Measurements from ENCODE around the gene TMEM31. TPM values are rescaled to one million over a fixed set of nuclear protein-coding genes. Genes with fewer than 3 reads are reported as not detected.
A peak's percentile ranks its signal among the peaks of the same experiment; 100 is the strongest.

The TMEM31 gene
- total and polyA plus RNA-seq, 9 donors = 0.18 to 0.92 (median 0.67) TPM; not detected in 1

GRCh38 chrX:103686199-103687072, 24.3 kb upstream of the TMEM31 start, which contains the start of gene MORF4L2:
Gene MORF4L2 (minus strand): TSS chrX:103686699. CDS start chrX:103677027, 9,672 bp downstream.
- peak; percentile 99 for DNase-seq
- no peaks in the 10 kb centered on the region for H3K4me1 ChIP-seq (ENCODE audit: control insufficient read depth, insufficient read depth, low read length)

GRCh38 chrX:103687073-103687695, 23.5 kb upstream of the TMEM31 start:
- peaks cover 5% of the 10 kb centered on the region for H3K36me3 ChIP-seq (ENCODE audit: control insufficient read depth, insufficient read depth, low read length)
- no peaks in the 10 kb centered on the region for H3K9me3 ChIP-seq (replicated peaks; ENCODE audit: control insufficient read depth, low read depth, low read length)
- peak overlapping the region; percentile 98 for H3K27ac ChIP-seq (ENCODE audit: low read length)
- 18% methylated on average over 36 of the region's 40 CpGs for WGBS (ENCODE audit: insufficient coverage)
- H3K4me1 ChIP-seq (ENCODE audit: control insufficient read depth, insufficient read depth, low read length) = no peaks in the 10 kb centered on the region
- peaks cover 18% of the 10 kb centered on the region for H3K27me3 ChIP-seq (ENCODE audit: control insufficient read depth, insufficient read depth, low read length)
- peak overlapping the region; percentile 68 for H3K4me3 ChIP-seq (ENCODE audit: low read length)
- peak; percentile 92 for DNase-seq

More at GRCh38 chrX:103686199-103687072, 24.3 kb upstream of the TMEM31 start, which contains the start of gene MORF4L2:
- 39% methylated on average over 29 of the region's 37 CpGs for WGBS (ENCODE audit: insufficient coverage)
- Histone ChIP-seq H3K27me3 (ENCODE audit: control insufficient read depth, insufficient read depth, low read length) (peaks cover 18% of the 10 kb centered on the region), H3K4me3 (ENCODE audit: low read length) (peak within 1 kb of the TSS; percentile 68), H3K36me3 (ENCODE audit: control insufficient read depth, insufficient read depth, low read length) (peaks cover 5% of the 10 kb centered on the region), H3K9me3 (replicated peaks; ENCODE audit: control insufficient read depth, low read depth, low read length) (no peaks in the 10 kb centered on the region), H3K27ac (ENCODE audit: low read length) (peak within 1 kb of the TSS; percentile 98)

DNA sequence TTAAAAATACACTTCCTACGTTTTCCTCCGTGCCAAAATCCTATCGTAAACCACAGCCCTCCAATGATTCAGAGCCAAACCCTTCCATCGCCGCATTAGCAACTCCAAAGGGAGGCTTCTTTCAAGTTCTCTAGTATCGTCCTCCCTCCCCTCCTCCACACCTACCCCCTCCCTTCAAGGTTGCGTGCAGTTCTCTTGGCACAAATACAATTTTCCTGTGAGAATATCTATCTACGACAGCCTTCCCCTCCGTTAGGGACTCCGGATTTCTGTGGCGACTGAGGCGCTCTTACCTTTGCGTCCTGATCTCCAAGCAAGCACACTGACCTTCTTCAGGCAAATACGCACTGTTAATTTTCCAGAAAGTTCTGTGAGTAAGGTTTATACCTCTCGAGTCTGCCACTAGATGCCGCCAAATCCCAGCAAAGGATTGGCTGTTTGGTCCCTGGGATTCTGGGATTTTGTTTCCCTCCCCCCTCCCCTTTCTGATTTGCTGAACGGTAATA, 23.0 kb upstream of the TMEM31 start:
- peak overlapping the region; percentile 68 for H3K4me3 ChIP-seq (ENCODE audit: low read length)
- peaks cover 5% of the 10 kb centered on the region for H3K36me3 ChIP-seq (ENCODE audit: control insufficient read depth, insufficient read depth, low read length)
- DNase-seq = peak; percentile 94
- no peaks in the 10 kb centered on the region for H3K4me1 ChIP-seq (ENCODE audit: control insufficient read depth, insufficient read depth, low read length)
- 17% methylated on average over 7 of the region's 17 CpGs for WGBS (ENCODE audit: insufficient coverage)
- peak overlapping the region; percentile 98 for H3K27ac ChIP-seq (ENCODE audit: low read length)
- no peaks in the 10 kb centered on the region for H3K9me3 ChIP-seq (replicated peaks; ENCODE audit: control insufficient read depth, low read depth, low read length)
- peaks cover 18% of the 10 kb centered on the region for H3K27me3 ChIP-seq (ENCODE audit: control insufficient read depth, insufficient read depth, low read length)

DNA sequence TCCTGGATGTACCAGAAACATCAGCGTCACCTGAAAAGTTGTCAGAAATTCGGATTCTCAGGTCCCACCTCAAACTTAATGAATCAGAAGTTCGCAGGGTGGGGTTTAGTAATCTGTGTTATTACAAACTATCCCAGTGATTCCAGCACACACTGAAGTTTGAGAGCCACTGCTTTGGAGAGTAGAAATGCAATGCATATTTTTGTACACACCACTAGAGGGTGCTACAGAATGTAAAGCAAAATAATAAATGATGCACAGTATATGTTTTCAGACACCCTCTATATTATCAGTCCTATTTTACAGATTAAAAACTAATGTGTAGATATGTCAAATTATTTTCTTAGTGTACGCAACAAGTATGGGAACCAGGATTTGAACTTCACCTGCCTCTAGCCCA, 21.8 kb upstream of the TMEM31 start:
- no peak overlapping the region for H3K27ac ChIP-seq (ENCODE audit: low read length)

DNA sequence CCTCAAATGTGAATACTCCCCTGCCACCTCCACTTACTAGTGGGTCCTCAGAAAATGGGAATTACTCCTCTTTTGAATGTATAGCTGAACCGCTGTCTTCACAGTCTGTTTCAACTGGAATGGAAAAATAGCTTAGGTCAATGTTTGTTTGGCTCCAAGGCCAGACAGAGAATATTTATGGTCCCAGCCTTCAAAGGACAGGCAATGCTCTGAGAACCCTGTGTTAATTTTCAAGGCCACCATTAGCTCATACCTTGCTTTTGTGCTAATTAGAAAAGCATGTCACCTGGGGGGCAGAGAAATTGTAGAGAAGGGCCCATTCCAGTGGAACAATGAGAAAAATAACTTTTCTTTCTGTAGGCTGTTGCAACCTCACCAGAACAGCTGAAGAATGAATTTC, 19.6 kb upstream of the TMEM31 start:
- H3K4me3 ChIP-seq (ENCODE audit: low read length) = no peak overlapping the region
- H3K9me3 ChIP-seq (replicated peaks; ENCODE audit: control insufficient read depth, low read depth, low read length) = no peaks in the 10 kb centered on the region
- H3K27me3 ChIP-seq (ENCODE audit: control insufficient read depth, insufficient read depth, low read length) = peaks cover 21% of the 10 kb centered on the region
- H3K4me1 ChIP-seq (ENCODE audit: control insufficient read depth, insufficient read depth, low read length) = no peaks in the 10 kb centered on the region
- no peaks in the 10 kb centered on the region for H3K36me3 ChIP-seq (ENCODE audit: control insufficient read depth, insufficient read depth, low read length)
- WGBS (ENCODE audit: insufficient coverage) = 60% methylated on average over 1 of the region's 1 CpG
- no peak for DNase-seq
- no peak overlapping the region for H3K27ac ChIP-seq (ENCODE audit: low read length)

More for the DNA sequence above, 21.8 kb upstream of the TMEM31 start:
- no peaks in the 10 kb centered on the region for H3K9me3 ChIP-seq (replicated peaks; ENCODE audit: control insufficient read depth, low read depth, low read length)
- no peak overlapping the region for H3K4me3 ChIP-seq (ENCODE audit: low read length)
- peaks cover 18% of the 10 kb centered on the region for H3K27me3 ChIP-seq (ENCODE audit: control insufficient read depth, insufficient read depth, low read length)
- H3K36me3 ChIP-seq (ENCODE audit: control insufficient read depth, insufficient read depth, low read length) = peaks cover under 1% of the 10 kb centered on the region
- no CpG with 5 or more reads among the region's 4 CpGs for WGBS (ENCODE audit: insufficient coverage)
- DNase-seq = peak; percentile 59
- no peaks in the 10 kb centered on the region for H3K4me1 ChIP-seq (ENCODE audit: control insufficient read depth, insufficient read depth, low read length)

- H3K27ac ChIP-seq (ENCODE audit: low read length) = no peak overlapping the region
- peaks cover 11% of the 10 kb centered on the region for H3K27me3 ChIP-seq (ENCODE audit: control insufficient read depth, insufficient read depth, low read length)
- H3K36me3 ChIP-seq (ENCODE audit: control insufficient read depth, insufficient read depth, low read length) = no peaks in the 10 kb centered on the region
- no peak overlapping the region for H3K4me3 ChIP-seq (ENCODE audit: low read length)
- no peaks in the 10 kb centered on the region for H3K9me3 ChIP-seq (replicated peaks; ENCODE audit: control insufficient read depth, low read depth, low read length)
- H3K4me1 ChIP-seq (ENCODE audit: control insufficient read depth, insufficient read depth, low read length) = no peaks in the 10 kb centered on the region
- DNase-seq = no peak
Measured at GRCh38 chrX:103697687-103698086, 13.0 kb upstream of the TMEM31 start.

- H3K36me3 ChIP-seq (ENCODE audit: control insufficient read depth, insufficient read depth, low read length) = no peaks in the 10 kb centered on the region
- H3K27ac ChIP-seq (ENCODE audit: low read length) = no peak overlapping the region
- H3K4me3 ChIP-seq (ENCODE audit: low read length) = no peak overlapping the region
- no peak for DNase-seq
- no peaks in the 10 kb centered on the region for H3K4me1 ChIP-seq (ENCODE audit: control insufficient read depth, insufficient read depth, low read length)
- WGBS (ENCODE audit: insufficient coverage) = 80% methylated on average over 4 of the region's 5 CpGs
- no peaks in the 10 kb centered on the region for H3K9me3 ChIP-seq (replicated peaks; ENCODE audit: control insufficient read depth, low read depth, low read length)
- peaks cover 11% of the 10 kb centered on the region for H3K27me3 ChIP-seq (ENCODE audit: control insufficient read depth, insufficient read depth, low read length)
Measured at GRCh38 chrX:103699243-103699642, 11.5 kb upstream of the TMEM31 start.

DNA sequence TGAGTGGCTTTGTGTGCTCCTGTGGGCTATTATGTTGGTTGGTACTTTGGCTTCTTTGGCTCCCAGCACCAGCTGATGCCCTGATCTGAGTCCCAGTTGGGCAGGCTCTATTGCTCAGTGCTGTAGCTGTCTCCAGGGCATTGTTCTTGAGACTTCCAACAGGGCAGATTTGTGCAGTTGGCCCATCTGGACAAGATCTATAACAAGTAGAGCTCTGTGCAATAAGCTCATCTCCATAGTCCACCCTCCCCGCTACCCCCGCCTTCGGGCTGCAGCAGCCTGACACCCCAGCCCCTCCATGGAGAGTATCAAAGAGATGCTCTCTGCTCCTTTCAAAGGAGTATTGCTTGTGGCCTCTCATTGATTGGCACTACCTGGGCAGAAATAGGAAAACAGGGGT, 5.8 kb upstream of the TMEM31 start:
- DNase-seq = no peak
- Histone ChIP-seq H3K27me3 (ENCODE audit: control insufficient read depth, insufficient read depth, low read length) (peaks cover 21% of the 10 kb centered on the region), H3K9me3 (replicated peaks; ENCODE audit: control insufficient read depth, low read depth, low read length) (no peaks in the 10 kb centered on the region), H3K4me1 (ENCODE audit: control insufficient read depth, insufficient read depth, low read length) (no peaks in the 10 kb centered on the region), H3K4me3 (ENCODE audit: low read length) (no peak overlapping the region), H3K36me3 (ENCODE audit: control insufficient read depth, insufficient read depth, low read length) (no peaks in the 10 kb centered on the region), H3K27ac (ENCODE audit: low read length) (no peak overlapping the region)
- WGBS (ENCODE audit: insufficient coverage) = 90% methylated on average over 3 of the region's 3 CpGs

- WGBS (ENCODE audit: insufficient coverage) = 40% methylated on average over 2 of the region's 2 CpGs
- Histone ChIP-seq H3K27ac (ENCODE audit: low read length) (no peak overlapping the region), H3K4me3 (ENCODE audit: low read length) (no peak overlapping the region), H3K36me3 (ENCODE audit: control insufficient read depth, insufficient read depth, low read length) (no peaks in the 10 kb centered on the region), H3K27me3 (ENCODE audit: control insufficient read depth, insufficient read depth, low read length) (peaks cover 34% of the 10 kb centered on the region), H3K4me1 (ENCODE audit: control insufficient read depth, insufficient read depth, low read length) (no peaks in the 10 kb centered on the region), H3K9me3 (replicated peaks; ENCODE audit: control insufficient read depth, low read depth, low read length) (no peaks in the 10 kb centered on the region)
- no peak for DNase-seq
Measured at GRCh38 chrX:103716962-103717361, 6.3 kb downstream of the TMEM31 start.

DNA sequence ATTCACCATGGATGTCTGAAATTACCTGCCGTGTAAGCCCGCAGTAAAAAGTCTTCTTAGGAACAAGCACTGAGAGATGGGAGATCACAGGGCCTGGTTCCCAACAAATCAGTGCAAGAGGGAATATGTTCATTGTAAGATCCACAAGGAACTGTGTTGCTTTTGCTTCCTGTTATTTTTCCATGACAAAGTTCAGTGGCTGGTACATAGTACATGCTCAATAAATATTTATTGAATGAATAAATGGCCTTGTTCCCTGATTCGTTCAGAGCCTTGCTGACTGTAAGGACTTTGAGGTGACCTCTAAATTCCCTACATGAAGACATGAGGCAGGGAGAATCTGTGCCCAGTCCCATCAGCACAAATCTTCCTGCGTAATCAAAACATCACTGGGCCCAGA, 7.4 kb downstream of the TMEM31 start:
- DNase-seq = no peak
- Histone ChIP-seq H3K36me3 (ENCODE audit: control insufficient read depth, insufficient read depth, low read length) (no peaks in the 10 kb centered on the region), H3K27ac (ENCODE audit: low read length) (no peak overlapping the region), H3K27me3 (ENCODE audit: control insufficient read depth, insufficient read depth, low read length) (peaks cover 39% of the 10 kb centered on the region), H3K4me1 (ENCODE audit: control insufficient read depth, insufficient read depth, low read length) (no peaks in the 10 kb centered on the region), H3K4me3 (ENCODE audit: low read length) (no peak overlapping the region), H3K9me3 (replicated peaks; ENCODE audit: control insufficient read depth, low read depth, low read length) (no peaks in the 10 kb centered on the region)
- WGBS (ENCODE audit: insufficient coverage) = 100% methylated on average over 1 of the region's 4 CpGs
